AG09309 (cell line): ENCODE results near the gene SULT1A1.
A peak's percentile ranks its signal among the peaks of the same experiment; 100 is the strongest.
"Not testable (repeated sequence)": the region's sequence is repeated elsewhere in the genome, so short reads cannot be mapped to it uniquely, and the experiment has no call there.

Experiments
- DNase-seq: peaks from one replicate; pipeline ENCODE4 v3.0.0-alpha.2; 2010; ENCODE audit warnings: low read depth
- H3K4me3 ChIP-seq: 2 replicates; pipeline ENCODE4 v1.5.1; 2011; ENCODE audit warnings: mild to moderate bottlenecking, low read depth, low read length, moderate library complexity; ENCODE audit not compliant: control insufficient read depth
- CTCF ChIP-seq: IDR thresholded peaks from 2 replicates; pipeline ENCODE4 v1.5.1; 2011; ENCODE audit warnings: mild to moderate bottlenecking, low read depth, low read length, inconsistent platforms; ENCODE audit not compliant: insufficient read depth, control insufficient read depth; ENCODE audit errors: missing control alignments

Gene SULT1A1

GRCh38 chr16:28609631-28610594 lies at the start of gene SULT1A1:
TSS of gene SULT1A1 (minus strand) at chr16:28610044. CDS start at chr16:28608855, 1,189 bp downstream.
- DNase-seq, result no peak
- TF ChIP-seq CTCF, result no peak
- H3K4me3 ChIP-seq, result no peak within 1 kb of the TSS

DNA sequence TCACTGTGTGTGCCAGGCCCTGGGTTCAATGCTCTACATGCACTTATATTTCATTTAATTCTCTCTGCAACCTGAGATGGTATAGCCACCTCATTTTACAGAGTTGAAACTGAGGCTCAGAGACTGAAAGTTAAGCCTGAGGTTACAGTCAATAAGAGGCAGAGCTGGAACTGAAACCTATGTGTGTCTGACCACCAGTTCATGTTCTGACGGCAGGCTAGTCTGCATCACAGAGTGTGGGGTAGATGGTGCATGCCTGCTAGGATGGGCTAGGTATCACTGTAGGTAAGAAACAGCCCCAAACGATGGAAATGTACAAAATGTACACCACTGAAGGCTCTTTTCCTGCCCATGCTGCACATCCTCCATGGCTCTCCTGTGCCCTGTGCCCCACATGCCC lies 30.1 kb upstream of the SULT1A1 start:
- not testable (repeated sequence) for DNase-seq, H3K4me3 ChIP-seq

DNA sequence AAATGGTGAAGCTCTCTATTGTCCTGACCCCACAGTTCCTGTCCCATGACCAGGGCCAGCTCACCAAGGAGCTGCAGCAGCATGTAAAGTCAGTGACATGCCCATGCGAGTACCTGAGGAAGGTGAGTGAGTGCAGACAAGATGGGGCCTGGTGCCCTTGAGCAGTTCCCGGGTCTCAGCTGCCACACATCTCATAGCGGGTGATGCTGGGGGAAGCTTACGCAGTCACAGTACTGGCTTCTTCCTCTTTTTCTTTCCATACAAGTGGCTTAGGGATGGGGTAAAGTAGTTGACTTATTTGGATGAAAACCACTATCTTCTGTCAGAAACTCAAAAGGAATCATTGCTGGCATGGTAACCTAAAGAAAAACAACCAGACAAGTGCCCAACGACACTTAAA lies 28.5 kb upstream of the SULT1A1 start:
- not testable (repeated sequence) for DNase-seq, H3K4me3 ChIP-seq

GRCh38 chr16:28637765-28638164 lies 27.9 kb upstream of the SULT1A1 start, which contains the start of gene NPIPB8:
TSS of gene NPIPB8 (plus strand) at chr16:28638065. CDS start at chr16:28638361, 296 bp downstream.
- H3K4me3 ChIP-seq, DNase-seq: not testable (repeated sequence)

DNA sequence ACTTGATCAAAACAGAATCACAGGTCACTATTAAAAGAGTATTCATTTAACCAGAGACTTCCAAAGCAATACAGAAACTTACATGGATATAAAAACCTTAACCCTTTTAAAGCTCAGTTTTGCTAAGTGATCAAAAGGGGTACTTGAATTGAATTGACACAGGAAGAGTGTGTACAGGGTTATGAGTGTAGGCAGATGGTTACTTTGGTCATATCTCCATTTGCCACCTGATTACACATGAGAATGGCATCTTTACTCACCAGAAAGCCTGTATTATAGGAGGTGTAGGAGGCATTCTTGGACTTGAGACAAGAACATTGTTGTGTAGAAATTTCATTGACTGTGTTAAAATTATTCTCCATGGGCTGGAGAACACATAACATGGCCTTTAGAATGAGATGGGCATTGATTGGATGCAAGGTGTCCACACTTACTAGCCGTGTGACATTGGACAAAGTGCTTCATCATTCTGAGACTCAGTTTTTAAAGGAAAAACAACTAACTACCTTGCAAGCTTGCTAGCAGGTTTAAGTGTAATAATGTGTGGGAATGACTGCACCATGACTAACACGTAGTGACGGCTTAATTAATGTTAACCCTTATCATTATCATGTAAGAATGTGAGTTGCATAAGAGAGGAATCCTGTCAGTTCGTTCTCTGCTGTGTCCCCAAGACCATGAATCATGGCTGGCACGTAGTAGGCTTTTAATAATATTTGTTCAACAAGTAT lies 26.4 kb upstream of the SULT1A1 start:
- peak; percentile 31 for DNase-seq
- H3K4me3 ChIP-seq, result not testable (repeated sequence)

DNA sequence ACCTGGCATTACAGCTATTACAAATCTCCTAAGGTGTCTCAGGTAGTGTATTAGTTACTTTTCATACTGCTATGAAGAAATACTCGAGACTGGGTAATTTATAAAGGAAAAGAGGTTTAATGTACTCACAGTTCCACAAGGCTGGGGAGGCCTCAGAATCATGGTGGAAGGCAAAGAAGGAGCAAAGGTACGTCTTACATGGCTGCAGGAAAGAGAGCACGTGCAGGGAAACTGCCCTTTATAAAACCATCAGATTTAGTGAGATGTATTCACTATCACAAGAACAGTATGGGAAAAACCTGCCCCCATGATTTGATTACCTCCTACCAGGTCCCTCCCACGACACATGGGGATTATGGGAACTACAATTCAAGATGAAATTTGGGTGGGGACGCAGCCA lies 21.1 kb upstream of the SULT1A1 start:
- DNase-seq, H3K4me3 ChIP-seq: not testable (repeated sequence)

DNA sequence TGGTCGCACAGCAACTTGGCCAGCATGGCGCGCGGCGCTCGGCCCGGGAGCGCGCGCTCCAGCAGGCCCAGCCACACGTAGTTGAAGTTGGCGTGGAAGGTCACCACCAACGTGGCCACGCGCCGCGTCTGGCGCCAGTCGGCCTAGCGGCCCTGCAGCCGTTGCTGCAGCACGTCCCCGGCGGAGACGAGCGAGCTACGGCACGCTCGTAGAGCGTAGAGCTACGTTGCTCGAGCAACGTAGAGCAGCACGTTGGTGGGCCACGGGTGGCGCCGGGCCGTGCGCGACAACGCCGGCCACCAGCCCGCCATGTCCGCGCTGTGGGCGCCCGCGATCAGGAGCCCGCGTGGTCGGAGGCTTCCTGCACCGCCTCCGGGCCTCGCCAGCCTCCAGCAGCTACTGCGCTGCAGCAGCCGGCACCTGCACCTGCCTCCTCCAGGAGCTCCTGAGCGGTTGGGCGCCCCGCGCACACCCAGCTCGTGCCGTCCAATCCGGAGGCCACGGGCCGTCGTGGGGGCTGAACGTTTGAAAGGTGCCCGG lies 13.4 kb upstream of the SULT1A1 start:
- H3K4me3 ChIP-seq, result no peak overlapping the region
- DNase-seq, result no peak
- TF ChIP-seq CTCF, result no peak

DNA sequence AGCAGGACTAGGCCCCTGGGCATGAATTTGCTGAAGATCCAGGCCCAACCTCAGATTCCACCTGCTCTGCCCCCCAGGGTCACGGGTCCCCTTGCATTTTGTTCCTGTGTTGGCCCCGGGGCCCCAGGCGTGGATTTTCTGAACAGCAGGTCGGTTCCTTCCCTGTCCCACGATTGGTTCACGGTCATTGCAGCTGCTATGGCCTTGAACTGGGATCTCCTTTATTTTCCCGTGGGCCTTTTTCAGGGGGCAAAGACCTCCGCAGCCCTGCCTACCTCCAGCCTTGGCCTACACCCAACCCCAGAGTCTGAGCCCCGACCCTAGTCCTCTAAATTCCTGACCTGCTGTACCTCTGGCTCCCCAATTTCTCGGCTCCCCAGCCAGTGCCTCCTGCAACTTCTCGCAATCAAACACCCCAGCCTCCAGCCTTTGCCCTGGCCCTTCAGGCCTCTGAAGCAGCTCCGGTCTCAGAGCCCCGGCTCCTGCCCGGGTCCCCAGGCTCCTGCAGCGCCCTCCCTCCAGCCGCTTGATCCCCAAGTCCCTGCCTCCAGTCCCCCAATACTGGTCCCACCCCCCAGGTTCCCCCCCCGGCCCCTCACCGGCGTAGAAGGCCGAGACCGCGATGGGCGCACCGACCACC lies 12.8 kb upstream of the SULT1A1 start:
- not testable (repeated sequence) for DNase-seq, H3K4me3 ChIP-seq

DNA sequence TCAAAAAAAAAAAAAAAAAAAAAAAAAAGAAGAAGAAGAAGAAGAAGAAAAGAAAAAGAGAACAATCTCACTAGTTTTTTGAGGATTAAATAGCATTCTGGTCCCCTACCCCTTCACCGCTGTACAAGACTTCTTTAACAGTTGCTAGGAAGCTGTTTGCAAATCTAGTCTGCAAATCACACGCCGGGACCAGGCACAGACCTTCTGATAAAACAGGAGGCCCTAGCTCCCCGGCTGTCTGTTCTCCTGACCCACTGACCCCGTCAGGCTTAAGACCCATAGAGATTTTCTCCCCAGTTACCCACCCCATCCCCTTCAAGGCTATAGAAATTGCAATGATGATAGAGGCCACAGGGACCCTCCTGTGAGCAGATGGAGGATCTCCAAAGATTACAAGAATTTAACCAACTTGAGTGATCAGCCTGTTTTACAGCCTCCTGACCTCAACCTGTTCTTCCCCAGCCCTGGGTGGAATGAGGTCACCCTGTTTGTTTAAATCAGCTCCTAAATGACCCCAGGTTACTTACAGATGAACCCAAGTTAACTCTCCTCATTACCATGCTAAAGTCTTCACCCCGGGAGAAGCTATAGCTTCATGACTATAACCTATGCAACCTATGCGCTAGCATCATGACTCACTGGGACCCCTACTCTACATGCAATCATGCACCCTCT lies 11.8 kb upstream of the SULT1A1 start:
- no peak for TF ChIP-seq CTCF
- no peak overlapping the region for H3K4me3 ChIP-seq
- no peak for DNase-seq

- not testable (repeated sequence) for H3K4me3 ChIP-seq, DNase-seq
Observed at GRCh38 chr16:28620316-28620715, 10.5 kb upstream of the SULT1A1 start.
